ENCODE results near the gene SPOP. TPM values are rescaled to one million over a fixed set of nuclear protein-coding genes. Genes with fewer than 3 reads are reported as not detected.

The SPOP gene
- total and polyA plus RNA-seq, 2 of the 4 experiments (the other 2 are of a cell fraction): 24.9 to 47.5 TPM

DNA sequence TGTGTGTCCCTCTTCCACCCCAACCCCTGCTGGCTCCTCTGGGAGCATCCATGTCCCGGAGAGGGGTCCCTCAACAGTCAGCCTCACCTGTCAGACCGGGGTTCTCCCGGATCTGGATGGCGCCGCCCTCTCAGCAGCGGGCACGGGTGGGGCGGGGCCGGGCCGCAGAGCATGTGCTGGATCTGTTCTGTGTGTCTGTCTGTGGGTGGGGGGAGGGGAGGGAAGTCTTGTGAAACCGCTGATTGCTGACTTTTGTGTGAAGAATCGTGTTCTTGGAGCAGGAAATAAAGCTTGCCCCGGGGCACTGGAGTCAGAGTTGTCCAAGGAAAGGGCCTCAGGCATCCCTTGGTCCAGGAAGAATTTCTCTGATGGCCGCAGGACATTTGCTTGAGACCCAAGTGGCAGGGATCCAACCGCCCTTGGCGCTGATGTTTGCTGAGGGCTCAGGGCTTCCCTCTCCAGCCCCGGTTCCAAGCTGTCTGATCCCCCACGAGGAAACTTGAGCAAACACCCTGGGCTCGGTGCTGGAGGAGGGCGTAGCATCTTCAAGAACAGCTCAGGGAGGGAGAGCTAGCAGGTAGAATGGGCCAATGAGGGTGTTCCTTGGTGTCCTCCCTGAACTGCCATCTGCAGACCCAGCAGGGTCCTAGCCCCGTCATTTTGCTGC is 97.7 kb downstream of the SPOP start:
- Histone ChIP-seq H3K4me1 (ENCODE audit: control insufficient read depth, insufficient read depth, low read length) (peaks cover 5% of the 10 kb centered on the region), H4K20me1 (ENCODE audit: insufficient read depth, low read length) (no peaks in the 10 kb centered on the region; the same call in 1 of the 2 replicates), H3K14ac (replicated peaks; ENCODE audit: low read depth, low read length) (no peak overlapping the region), H4K8ac (ENCODE audit: low read depth in 2 of 2, low read length in 2 of 2) (no peak overlapping the region), H4K91ac (ENCODE audit: insufficient read depth, low read depth, low read length) (no peak overlapping the region), H4K5ac (ENCODE audit: low read depth, low read length) (no peak overlapping the region), H2AFZ (replicated peaks; ENCODE audit: low read length, poor library complexity) (no peak overlapping the region), H3K9ac (ENCODE audit: low read depth, low read length) (no peak overlapping the region), H3K18ac (ENCODE audit: low read depth, low read length) (no peak overlapping the region), H2BK120ac (ENCODE audit: low read depth, low read length) (no peak overlapping the region), H3K23ac (ENCODE audit: low read depth, low read length) (no peak overlapping the region), H3K79me1 (ENCODE audit: low read depth in 1 of 2, low read length in 2 of 2) (no peaks in the 10 kb centered on the region), H2BK15ac (ENCODE audit: low read depth, low read length) (no peak overlapping the region), H3K36me3 (ENCODE audit: control insufficient read depth, insufficient read depth, low read length) (no peaks in the 10 kb centered on the region), H2AK9ac (replicated peaks; ENCODE audit: low read depth, low read length, poor library complexity) (no peak overlapping the region), H3K9me1 (ENCODE audit: insufficient read depth, low read length) (peaks cover 3% of the 10 kb centered on the region; the same call in 1 of the 2 replicates), H3K27me3 (ENCODE audit: control insufficient read depth, insufficient read depth, low read length) (peaks cover 20% of the 10 kb centered on the region), H3K4me3 (ENCODE audit: insufficient read depth, low read depth, low read length) (no peak overlapping the region), H3K4me2 (ENCODE audit: low read depth, low read length) (no peak overlapping the region), H3K27ac (ENCODE audit: insufficient read depth, low read length) (no peak overlapping the region), H3K4ac (ENCODE audit: low read depth, low read length) (no peak overlapping the region), H3K56ac (ENCODE audit: extremely low read depth, insufficient read depth, low read length) (no peak overlapping the region), H2AK5ac (ENCODE audit: low read depth, low read length) (no peak overlapping the region), H2BK5ac (ENCODE audit: low read depth, low read length, poor library complexity, severe bottlenecking) (no peak overlapping the region), H2BK20ac (ENCODE audit: low read depth, low read length) (no peak overlapping the region), H3K9me3 (ENCODE audit: control insufficient read depth, insufficient read depth, low read length) (no peaks in the 10 kb centered on the region)
- CTCF ChIA-PET: no interaction called here
- dilution Hi-C loops (cut with HindIII; ENCODE audit: low sequenced_read_pairs, unreplicated experiment): no loop called here
- intact Hi-C loops (cut with micrococcal nuclease): no loop called here
- BruUV-seq (replicated peaks): no TSS peak
- WGBS, 2 experiments (ENCODE audit: extremely low coverage in 2 of 2, insufficient read length in 1 of 2): 89% methylated on average over 5 of the region's 21 CpGs; no CpG with 5 or more reads in 1 of the 2 experiments
- in situ Hi-C loops (cut with MboI; ENCODE audit: low sequenced_read_pairs): no loop called here
- POLR2A ChIA-PET (ENCODE audit: unreplicated experiment): no interaction called here
- TF ChIP-seq MAZ (IDR thresholded peaks at IDR 0.05; ENCODE audit: borderline replicate concordance, low read depth, low read length): no peak
- no peak for TF ChIP-seq MXI1 (IDR thresholded peaks at IDR 0.05; ENCODE audit: borderline replicate concordance, low read depth, low read length)
- TF ChIP-seq, protein P1, sequence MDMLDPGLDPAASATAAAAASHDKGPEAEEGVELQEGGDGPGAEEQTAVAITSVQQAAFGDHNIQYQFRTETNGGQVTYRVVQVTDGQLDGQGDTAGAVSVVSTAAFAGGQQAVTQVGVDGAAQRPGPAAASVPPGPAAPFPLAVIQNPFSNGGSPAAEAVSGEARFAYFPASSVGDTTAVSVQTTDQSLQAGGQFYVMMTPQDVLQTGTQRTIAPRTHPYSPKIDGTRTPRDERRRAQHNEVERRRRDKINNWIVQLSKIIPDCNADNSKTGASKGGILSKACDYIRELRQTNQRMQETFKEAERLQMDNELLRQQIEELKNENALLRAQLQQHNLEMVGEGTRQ (IDR thresholded peaks at IDR 0.05; ENCODE audit: low read depth, low read length): no peak
- TF ChIP-seq CHD1 (IDR thresholded peaks at IDR 0.05; ENCODE audit: low read depth, low read length): no peak
- no peak for TF ChIP-seq RCOR1 (IDR thresholded peaks at IDR 0.05; ENCODE audit: insufficient replicate concordance, low read length)
- no peak for TF ChIP-seq SMC3 (IDR thresholded peaks at IDR 0.05; ENCODE audit: low read depth, low read length)
- TF ChIP-seq NFE2L2 (IDR thresholded peaks at IDR 0.05; ENCODE audit: low read depth, low read length): no peak
- no peak for TF ChIP-seq RAD21 (IDR thresholded peaks at IDR 0.05; ENCODE audit: low read length)
- TF ChIP-seq, protein P2, sequence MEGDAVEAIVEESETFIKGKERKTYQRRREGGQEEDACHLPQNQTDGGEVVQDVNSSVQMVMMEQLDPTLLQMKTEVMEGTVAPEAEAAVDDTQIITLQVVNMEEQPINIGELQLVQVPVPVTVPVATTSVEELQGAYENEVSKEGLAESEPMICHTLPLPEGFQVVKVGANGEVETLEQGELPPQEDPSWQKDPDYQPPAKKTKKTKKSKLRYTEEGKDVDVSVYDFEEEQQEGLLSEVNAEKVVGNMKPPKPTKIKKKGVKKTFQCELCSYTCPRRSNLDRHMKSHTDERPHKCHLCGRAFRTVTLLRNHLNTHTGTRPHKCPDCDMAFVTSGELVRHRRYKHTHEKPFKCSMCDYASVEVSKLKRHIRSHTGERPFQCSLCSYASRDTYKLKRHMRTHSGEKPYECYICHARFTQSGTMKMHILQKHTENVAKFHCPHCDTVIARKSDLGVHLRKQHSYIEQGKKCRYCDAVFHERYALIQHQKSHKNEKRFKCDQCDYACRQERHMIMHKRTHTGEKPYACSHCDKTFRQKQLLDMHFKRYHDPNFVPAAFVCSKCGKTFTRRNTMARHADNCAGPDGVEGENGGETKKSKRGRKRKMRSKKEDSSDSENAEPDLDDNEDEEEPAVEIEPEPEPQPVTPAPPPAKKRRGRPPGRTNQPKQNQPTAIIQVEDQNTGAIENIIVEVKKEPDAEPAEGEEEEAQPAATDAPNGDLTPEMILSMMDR (conservative IDR thresholded peaks at IDR 0.05; ENCODE audit: low read depth, low read length): no peak
- TF ChIP-seq POLR2A (IDR thresholded peaks at IDR 0.05; ENCODE audit: low read depth, low read length): no peak
- DNase-seq (no peak), ATAC-seq (ENCODE audit: low read depth) (no peak)
